Prostate gland (tissue), 2 donors: ENCODE data around the gene PYCR2.

Source experiments
- CTCF ChIP-seq, 4 experiments: fragments of 200-600 bp in 2 of 4; fragments of 450-650 bp in 2 of 4; sonication (generic) in 2 of 4; IDR thresholded peaks; 1 replicate in 3 of 4; 2 replicates in 1 of 4; pipeline ENCODE4 v1.5.1; 2016 to 2019; ENCODE audit warnings: antibody characterized with exemption in 4 of 4, mild to moderate bottlenecking in 2 of 4, moderate library complexity in 2 of 4
- POLR2AphosphoS5 ChIP-seq: sonication (generic); formaldehyde crosslinking; IDR thresholded peaks from one replicate; pipeline ENCODE4 v1.6.1; 2017; ENCODE audit warnings: antibody characterized with exemption

- TF ChIP-seq CTCF (IDR thresholded peaks at IDR 0.05), result no peak
- TF ChIP-seq POLR2AphosphoS5, result no peak
Measured at GRCh38 chr1:225914947-225915346, 9.1 kb downstream of the PYCR2 start.
